HG02763 (cell line): Measurements from ENCODE around the gene SH2D5.

ENCODE experiments used
- ATAC-seq: cut with Tn5 transposase; IDR thresholded peaks from one replicate; pipeline ENCODE4 v1.9.1; 2021; ENCODE audit warnings: mild to moderate bottlenecking, moderate library complexity; ENCODE audit not compliant: unreplicated experiment

Gene SH2D5

DNA sequence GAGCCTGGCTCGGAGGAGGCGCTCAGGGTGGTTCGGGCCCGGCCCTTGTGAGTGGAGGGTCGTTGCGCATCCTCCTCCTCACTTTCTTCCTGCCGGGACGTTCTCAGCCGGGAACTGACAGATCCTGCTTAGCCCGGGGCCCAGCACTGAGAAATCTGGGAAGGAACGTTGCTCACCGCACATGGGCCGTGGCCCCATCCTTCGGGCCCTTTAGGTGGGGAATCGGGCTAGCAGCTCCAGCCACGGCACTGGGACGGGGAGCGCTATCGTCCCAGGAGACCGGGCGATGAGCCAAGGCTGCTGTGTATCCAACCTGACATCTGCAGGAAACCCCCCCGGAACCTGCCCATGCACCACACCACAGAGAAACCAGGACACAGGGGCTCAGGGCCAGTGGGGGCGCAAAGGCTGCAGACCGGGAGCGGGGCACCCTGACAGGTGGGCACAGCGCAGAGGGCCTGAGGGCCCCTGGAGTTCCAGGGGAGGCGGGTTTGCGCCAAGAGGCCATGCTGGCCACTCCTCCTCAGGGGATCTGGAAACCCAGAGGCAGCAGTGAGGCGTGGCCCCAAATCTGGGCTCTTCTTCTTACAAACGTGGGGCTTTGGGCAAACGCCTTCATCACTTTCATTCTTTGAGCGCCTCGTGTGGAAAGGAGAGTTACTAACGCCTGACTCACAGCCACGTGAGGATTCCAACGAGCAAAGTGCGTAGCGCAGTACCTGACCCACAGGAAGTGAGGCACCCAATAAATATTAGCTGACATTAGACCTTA, at the start of gene SH2D5:
SH2D5 (minus strand) TSS at position 116 of the 772 bp plus-strand sequence. CDS start 4,659 bp downstream, outside the sequence.
- ATAC-seq: no peak

DNA sequence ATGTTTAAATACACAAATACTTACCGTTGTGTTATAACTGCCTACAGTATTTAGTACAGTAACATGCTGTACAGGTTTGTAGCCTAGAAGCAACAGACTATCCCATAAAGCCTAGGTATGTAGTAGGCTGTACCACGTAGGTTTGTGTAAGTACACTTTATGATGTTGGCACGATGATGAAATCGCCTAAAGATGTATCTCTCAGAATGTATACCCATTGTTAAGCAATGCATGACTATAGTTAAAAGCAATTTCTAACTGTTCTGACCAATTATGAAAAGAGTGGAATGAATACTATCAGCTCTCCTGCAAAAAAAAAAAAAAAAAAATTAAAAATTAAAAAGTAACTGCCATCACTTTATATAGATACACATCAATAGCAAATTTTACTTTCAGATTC, 43.2 kb upstream of the SH2D5 start:
- ATAC-seq: no peak

DNA sequence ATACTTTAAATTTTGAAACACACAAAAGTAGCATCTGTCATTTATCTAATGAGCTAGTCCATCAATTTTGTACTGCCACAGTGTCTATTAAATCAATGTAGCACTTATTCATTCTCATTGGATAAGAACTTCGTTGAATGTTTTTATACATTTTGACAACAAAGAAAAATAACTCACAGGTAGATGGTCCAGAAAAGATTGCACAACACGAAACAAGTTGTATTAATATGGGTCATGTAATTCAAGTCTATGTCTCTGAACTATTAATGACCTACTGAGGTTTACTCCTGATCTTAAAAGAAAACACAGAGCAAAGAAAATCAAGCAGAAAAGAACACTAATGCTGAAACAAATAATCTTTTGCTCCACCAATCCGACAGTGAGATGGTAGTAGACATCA, 39.3 kb upstream of the SH2D5 start:
- ATAC-seq: no peak

DNA sequence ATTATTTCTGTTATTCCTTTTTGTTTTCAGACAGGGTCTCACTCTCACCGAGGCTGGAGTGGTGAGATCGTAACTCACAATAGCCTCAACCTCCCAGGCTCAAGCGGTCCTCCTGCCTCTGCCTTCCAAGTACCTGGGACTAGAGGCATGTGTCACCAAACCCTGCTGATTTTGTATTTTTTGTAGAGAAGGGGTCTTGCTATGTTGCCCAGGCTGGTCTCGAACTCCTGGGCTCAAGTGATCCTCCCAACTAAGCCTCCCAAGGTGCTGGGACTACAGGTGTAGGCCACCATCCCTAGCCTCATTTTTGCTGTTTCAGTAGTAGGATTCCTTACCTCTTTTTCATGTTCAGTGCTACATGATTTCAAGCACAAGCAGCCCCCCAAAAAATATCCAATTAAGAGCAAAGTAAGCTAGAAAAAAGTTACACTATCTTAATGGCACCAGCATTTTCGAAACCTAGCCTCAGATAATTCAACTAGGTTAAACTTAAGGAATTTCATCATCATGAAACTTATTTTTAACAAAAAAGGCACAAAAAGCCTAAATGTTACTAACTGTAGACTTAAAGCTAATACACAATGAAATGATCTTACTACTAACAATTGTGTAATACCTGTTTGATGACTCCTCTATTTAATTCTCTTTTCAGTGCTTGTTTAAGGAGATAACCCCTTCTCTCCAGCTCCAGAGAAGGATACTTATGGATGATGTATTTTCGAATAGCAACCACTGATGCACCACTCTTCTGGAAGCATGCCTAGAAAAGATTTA, 38.0 kb upstream of the SH2D5 start:
- no peak for ATAC-seq

GRCh38 chr1:20767271-20767670, 34.8 kb upstream of the SH2D5 start:
- no peak for ATAC-seq

DNA sequence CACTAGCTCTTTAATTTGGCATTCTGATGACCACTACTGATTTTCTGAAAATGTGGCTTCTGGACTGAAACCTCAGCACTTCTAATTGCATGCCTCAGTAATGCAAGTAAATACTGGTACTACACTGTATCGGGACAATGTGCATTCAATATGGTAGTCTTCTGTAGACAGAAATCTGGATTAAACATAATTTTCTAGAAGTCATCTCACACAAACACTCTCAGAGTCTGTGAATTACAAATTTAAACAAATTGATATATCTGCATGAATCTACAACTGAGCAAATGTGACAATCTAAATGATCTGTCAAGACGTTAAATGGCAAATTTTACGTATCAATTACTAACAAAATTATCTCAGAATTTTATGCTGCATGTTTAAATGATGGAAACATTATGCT, 30.9 kb upstream of the SH2D5 start:
- no peak for ATAC-seq

- no peak for ATAC-seq
Observed at GRCh38 chr1:20760322-20760721, 27.8 kb upstream of the SH2D5 start.

DNA sequence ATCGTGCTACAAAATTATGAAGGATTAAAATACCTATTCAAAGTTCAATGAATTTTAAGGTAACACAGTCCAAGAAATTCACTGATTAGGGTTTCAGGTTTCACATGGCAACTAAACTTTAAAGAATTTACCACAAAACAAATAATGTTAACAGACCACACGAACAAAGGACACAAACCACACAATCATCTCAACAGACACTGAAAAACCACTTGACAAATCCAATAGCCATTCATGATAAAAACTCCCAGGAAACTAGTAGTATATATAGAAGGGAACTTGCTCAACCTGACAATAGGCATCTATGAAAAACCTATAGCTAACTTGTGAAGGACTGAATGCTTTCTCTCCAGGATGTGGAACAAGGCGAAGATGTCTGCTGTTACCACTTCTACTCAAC, 21.1 kb upstream of the SH2D5 start:
- no peak for ATAC-seq

- no peak for ATAC-seq
Observed at GRCh38 chr1:20751462-20751990, 19.0 kb upstream of the SH2D5 start.

DNA sequence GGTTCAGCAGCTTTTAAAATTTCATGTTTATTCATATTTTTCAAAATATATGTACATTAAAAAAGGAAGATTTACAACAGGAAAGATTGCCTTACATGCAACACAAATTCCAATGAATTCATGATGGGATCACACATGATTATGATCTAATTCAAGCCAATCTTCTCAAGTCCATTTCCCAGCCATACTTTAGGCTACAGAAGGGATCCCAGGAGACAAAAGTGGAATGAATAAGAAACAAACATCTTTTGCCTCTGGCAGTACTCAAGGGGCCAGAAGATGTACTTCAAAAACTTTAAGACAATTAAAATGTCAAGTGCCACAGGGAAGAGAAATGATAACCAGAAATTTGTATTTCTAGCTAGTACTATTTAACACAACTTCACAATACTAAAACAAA, 10.2 kb upstream of the SH2D5 start:
- ATAC-seq: no peak

- no peak for ATAC-seq
Observed at GRCh38 chr1:20740781-20741180, 8.3 kb upstream of the SH2D5 start.

GRCh38 chr1:20739225-20739624, 6.7 kb upstream of the SH2D5 start:
- no peak for ATAC-seq

DNA sequence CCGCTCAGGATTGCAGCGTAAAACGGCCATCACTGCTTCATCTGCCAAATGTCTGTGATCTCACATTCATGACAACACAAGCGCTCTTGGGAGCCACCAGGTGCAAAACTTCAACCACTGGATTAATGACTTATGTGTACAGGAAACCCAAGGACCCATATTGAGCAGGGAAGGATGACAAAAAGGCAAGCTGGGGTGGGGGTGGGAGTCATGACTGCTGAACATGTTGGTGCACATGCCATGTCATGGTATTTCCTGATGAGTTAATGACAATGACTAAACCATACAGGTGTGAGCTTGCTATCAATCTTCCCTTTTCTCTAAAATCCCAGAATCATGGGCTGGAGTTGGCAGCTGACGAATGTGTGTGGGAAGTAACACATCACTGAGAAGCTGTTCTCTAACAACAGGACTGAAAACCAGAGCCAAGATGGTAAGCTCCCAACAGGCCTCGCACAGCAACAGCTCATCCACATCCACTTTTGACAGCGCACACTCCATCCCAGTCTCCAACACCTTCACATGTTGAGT, 3.1 kb upstream of the SH2D5 start:
- ATAC-seq: no peak

DNA sequence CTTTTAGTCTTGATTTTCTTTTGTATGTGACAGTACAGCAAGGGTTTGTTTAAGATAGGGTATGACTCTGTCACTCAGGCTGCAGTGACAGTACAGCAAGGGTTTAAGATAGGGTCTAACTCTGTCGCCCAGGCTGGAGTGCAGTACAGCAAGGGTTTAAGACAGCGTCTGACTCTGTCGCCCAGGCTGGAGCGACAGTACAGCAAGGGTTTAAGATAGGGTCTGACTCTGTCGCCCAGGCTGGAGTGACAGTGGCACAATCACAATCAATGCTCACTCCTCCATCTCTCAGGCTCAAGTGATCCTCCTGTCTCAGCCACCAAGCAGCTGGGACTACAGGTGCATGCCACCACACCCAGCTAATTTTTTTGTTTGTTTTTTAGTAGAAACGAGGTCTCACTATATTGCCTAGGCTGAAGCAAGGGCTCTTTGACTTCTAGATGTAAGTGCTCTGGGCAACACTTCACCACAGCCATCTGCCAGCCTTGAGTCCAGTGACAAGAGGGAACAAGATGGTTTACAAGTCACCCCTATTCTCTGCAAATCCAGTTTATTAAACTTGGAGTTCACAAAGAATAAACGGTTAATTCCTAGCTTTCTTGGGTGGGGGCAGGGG, 965 bp upstream of the SH2D5 start:
- no peak for ATAC-seq

DNA sequence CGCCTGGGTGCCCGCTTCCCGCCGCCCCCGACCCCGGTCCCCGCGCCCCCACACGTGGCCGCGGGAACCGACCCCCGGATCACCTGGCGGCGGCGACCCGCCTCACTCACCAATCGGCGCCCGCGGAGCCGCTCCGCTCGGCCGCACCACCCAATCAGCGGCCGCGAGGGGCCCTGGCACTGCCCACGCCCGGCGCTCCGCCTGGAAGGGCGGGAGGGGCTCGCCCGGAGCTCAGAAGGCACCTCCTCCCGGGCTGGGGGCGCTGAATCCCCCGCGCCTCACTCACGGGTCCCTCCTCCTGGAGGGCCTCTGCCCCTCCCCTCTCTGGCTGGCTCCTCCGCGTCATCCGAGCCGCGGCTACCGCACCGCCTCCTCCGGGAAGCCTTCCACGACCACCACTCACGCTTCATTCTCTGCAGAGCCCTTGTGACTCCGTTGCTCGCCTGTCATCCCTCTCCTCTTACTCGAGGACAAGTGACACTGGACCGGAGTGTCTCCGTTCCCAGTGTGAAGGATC, 374 bp downstream of the SH2D5 start:
- peak; percentile 52 for ATAC-seq

- no peak for ATAC-seq
Observed at GRCh38 chr1:20731057-20731991, 1.2 kb downstream of the SH2D5 start.

DNA sequence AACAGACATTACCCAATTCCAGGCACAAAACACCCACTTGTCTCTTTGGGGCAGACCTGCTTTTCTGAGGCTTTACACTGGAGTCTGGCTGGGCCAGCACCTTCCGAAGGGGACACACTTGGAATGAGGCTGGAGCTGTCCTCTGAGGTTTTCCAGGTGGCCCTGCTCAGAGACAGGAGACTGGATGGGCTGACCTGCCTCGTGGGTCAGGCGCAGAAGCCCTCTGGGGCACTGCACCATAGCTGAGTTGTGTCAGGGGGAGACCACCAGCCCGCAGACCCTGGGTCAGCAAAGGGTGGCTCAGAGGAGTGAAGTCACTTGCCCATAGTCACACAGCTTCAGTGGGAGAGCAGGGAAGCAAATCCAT, 1.8 kb downstream of the SH2D5 start:
- no peak for ATAC-seq

- no peak for ATAC-seq
Observed at GRCh38 chr1:20729990-20730689, 2.4 kb downstream of the SH2D5 start.

GRCh38 chr1:20729155-20729931, 3.2 kb downstream of the SH2D5 start:
- ATAC-seq: no peak
